Measurements from ENCODE around the gene FRYL. TPM values are rescaled to one million over a fixed set of nuclear protein-coding genes. Genes with fewer than 3 reads are reported as not detected.

Gene FRYL
- total RNA-seq, 1 donor from 2014 or later: 50.0 TPM

DNA sequence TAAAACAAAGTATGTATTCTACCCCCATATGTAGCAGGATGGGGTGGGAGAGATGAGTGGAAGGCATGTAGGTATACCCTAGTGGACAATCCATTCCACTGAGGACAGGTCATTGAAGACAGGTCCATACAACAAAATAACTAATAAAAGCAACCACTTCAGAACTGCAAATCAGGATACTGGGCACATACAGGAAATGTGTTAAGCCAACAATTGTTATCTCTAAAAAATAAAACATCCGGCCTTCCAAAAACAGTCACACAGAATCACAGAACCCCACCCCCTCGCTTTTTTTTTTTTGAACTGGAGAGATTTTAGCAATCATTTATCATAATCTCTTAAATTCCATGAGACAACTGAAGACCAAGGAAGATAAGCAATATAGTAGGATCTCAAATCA, 112.9 kb downstream of the FRYL start:
- TF ChIP-seq, protein P1, sequence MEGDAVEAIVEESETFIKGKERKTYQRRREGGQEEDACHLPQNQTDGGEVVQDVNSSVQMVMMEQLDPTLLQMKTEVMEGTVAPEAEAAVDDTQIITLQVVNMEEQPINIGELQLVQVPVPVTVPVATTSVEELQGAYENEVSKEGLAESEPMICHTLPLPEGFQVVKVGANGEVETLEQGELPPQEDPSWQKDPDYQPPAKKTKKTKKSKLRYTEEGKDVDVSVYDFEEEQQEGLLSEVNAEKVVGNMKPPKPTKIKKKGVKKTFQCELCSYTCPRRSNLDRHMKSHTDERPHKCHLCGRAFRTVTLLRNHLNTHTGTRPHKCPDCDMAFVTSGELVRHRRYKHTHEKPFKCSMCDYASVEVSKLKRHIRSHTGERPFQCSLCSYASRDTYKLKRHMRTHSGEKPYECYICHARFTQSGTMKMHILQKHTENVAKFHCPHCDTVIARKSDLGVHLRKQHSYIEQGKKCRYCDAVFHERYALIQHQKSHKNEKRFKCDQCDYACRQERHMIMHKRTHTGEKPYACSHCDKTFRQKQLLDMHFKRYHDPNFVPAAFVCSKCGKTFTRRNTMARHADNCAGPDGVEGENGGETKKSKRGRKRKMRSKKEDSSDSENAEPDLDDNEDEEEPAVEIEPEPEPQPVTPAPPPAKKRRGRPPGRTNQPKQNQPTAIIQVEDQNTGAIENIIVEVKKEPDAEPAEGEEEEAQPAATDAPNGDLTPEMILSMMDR (conservative IDR thresholded peaks at IDR 0.05): no peak
- Mint-ChIP-seq H3K4me1 (ENCODE audit: unreplicated experiment) (no peaks in the 10 kb centered on the region), H3K9me3 (peaks cover 2% of the 10 kb centered on the region), H3K27ac (no peak overlapping the region), H3K4me3 (no peak overlapping the region), H3K27me3 (no peaks in the 10 kb centered on the region), H3K36me3 (peaks cover 6% of the 10 kb centered on the region)
- no peak for DNase-seq (ENCODE audit: extremely low spot score, unreplicated experiment)

- Mint-ChIP-seq H3K4me3 (no peak overlapping the region), H3K27ac (no peak overlapping the region), H3K4me1 (ENCODE audit: unreplicated experiment) (no peaks in the 10 kb centered on the region), H3K27me3 (no peaks in the 10 kb centered on the region), H3K9me3 (no peaks in the 10 kb centered on the region), H3K36me3 (peaks cover 3% of the 10 kb centered on the region)
- TF ChIP-seq, protein P1 (conservative IDR thresholded peaks at IDR 0.05): no peak
- DNase-seq (ENCODE audit: extremely low spot score, unreplicated experiment): no peak
Measured at GRCh38 chr4:48665555-48666186, 114.4 kb downstream of the FRYL start.

DNA sequence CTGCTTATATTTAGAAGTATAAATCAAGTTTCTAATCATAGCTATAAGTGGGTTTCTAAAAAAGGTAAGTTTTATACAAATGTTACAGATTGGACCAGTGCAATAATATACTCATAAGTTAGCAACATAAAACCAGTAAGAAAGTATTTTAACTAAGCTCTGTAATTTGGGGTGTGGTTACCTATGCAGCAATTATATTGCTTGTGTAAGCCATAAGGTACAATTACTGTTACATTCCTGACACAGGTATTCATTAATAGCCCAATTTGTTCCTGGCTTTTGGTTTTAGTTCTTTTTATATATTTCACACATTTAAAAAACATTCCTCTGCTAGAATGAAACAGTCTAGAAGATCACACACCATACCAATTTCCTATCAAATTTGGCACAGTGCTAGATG, 115.1 kb downstream of the FRYL start:
- DNase-seq (ENCODE audit: extremely low spot score, unreplicated experiment): no peak
- Mint-ChIP-seq H3K27me3 (no peaks in the 10 kb centered on the region), H3K27ac (no peak overlapping the region), H3K36me3 (no peaks in the 10 kb centered on the region), H3K9me3 (no peaks in the 10 kb centered on the region), H3K4me3 (no peak overlapping the region), H3K4me1 (ENCODE audit: unreplicated experiment) (no peaks in the 10 kb centered on the region)
- TF ChIP-seq, protein P1 (conservative IDR thresholded peaks at IDR 0.05): no peak

GRCh38 chr4:48661391-48661790, 118.7 kb downstream of the FRYL start:
- H3K36me3 Mint-ChIP-seq: no peaks in the 10 kb centered on the region
- H3K4me3 Mint-ChIP-seq: no peak overlapping the region
- TF ChIP-seq, protein P1 (conservative IDR thresholded peaks at IDR 0.05): no peak
- no peak overlapping the region for H3K27ac Mint-ChIP-seq
- no peaks in the 10 kb centered on the region for H3K9me3 Mint-ChIP-seq
- no peaks in the 10 kb centered on the region for H3K4me1 Mint-ChIP-seq (ENCODE audit: unreplicated experiment)
- DNase-seq (ENCODE audit: extremely low spot score, unreplicated experiment): no peak
- H3K27me3 Mint-ChIP-seq: no peaks in the 10 kb centered on the region

DNA sequence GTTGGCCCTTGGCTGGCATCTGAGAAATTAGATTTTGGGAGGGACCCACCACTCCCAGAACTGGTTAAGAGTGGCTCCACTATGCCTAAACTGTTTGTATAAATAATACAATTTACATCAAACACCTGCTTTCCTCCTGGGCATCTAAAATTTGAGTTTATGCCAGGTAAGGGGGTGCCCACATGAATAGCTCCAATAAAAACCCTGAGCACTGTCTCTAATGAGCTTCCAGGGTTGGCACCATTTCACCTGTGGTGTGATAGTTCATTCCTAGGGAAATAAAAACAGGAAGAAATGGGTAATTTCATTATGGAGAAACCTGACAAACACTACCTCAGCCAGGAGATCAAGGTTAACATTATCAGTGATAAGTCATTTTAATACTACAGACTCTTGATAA, 119.7 kb downstream of the FRYL start:
- Mint-ChIP-seq H3K4me1 (ENCODE audit: unreplicated experiment) (no peaks in the 10 kb centered on the region), H3K9me3 (no peaks in the 10 kb centered on the region), H3K4me3 (no peak overlapping the region), H3K27ac (no peak overlapping the region), H3K36me3 (no peaks in the 10 kb centered on the region), H3K27me3 (no peaks in the 10 kb centered on the region)
- TF ChIP-seq, protein P1 (conservative IDR thresholded peaks at IDR 0.05): no peak
- DNase-seq (ENCODE audit: extremely low spot score, unreplicated experiment): no peak
